Measurements from ENCODE around the gene MAS1. TPM values are rescaled to one million over a fixed set of nuclear protein-coding genes. Genes with fewer than 3 reads are reported as not detected.

MAS1 gene
- total and polyA plus RNA-seq, 2 of the 13 experiments (the other 11 are each of a cell fraction or from before 2014, with no cell fraction given), result not detected

DNA sequence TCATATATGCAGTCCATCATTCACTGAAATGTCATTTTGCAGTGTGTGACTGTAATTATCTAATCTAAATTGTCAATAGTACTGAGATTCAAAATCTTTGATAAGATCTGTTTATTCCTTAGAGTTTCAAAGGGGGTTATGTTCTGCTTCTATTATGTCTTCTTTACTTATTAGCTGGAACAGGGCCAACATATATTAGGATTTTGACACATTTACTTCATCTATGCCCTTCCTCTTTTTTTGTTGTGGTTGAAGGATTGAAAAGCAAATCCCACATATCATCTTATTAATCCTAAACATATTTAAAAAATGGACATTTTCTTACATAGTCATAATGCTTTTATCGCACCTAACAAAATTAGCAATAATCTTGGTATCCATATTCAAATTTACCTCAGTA lies 30.3 kb upstream of the MAS1 start (continued):
- TF ChIP-seq, protein P1, sequence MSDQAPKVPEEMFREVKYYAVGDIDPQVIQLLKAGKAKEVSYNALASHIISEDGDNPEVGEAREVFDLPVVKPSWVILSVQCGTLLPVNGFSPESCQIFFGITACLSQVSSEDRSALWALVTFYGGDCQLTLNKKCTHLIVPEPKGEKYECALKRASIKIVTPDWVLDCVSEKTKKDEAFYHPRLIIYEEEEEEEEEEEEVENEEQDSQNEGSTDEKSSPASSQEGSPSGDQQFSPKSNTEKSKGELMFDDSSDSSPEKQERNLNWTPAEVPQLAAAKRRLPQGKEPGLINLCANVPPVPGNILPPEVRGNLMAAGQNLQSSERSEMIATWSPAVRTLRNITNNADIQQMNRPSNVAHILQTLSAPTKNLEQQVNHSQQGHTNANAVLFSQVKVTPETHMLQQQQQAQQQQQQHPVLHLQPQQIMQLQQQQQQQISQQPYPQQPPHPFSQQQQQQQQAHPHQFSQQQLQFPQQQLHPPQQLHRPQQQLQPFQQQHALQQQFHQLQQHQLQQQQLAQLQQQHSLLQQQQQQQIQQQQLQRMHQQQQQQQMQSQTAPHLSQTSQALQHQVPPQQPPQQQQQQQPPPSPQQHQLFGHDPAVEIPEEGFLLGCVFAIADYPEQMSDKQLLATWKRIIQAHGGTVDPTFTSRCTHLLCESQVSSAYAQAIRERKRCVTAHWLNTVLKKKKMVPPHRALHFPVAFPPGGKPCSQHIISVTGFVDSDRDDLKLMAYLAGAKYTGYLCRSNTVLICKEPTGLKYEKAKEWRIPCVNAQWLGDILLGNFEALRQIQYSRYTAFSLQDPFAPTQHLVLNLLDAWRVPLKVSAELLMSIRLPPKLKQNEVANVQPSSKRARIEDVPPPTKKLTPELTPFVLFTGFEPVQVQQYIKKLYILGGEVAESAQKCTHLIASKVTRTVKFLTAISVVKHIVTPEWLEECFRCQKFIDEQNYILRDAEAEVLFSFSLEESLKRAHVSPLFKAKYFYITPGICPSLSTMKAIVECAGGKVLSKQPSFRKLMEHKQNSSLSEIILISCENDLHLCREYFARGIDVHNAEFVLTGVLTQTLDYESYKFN (CRISPR knock-in tag; conservative IDR thresholded peaks at IDR 0.05), result no peak
- TF ChIP-seq ZNF253 (CRISPR knock-in tag; IDR thresholded peaks at IDR 0.05; ENCODE audit: borderline replicate concordance) (no peak), ZNF282 (IDR thresholded peaks at IDR 0.05; ENCODE audit: partially characterized antibody) (no peak), NCOA5 (CRISPR knock-in tag; IDR thresholded peaks at IDR 0.05) (no peak)

DNA sequence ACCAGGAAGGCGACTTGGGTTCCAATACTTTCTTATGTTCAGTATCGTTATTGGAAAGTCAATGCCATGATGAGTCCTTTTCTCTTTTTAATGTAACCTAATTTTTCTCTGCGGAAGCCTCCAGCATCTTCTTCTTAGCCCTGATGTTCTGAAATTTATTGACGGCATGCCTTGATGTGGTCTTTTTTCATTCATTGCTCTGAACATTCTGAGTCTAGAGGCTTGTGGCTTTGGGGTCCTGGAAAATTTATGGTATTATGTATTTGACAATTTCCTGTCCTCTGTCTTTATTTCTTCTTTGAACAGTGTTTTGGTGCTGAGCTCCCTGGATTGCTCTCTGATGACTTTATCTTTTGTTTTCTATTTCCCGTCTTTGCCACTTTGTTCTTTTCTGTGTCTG lies 28.7 kb upstream of the MAS1 start:
- H3K79me2 ChIP-seq (ENCODE audit: insufficient read depth, low read length), result no peaks in the 10 kb centered on the region
- H3K9ac ChIP-seq (ENCODE audit: insufficient read depth, low read depth, low read length), result no peak overlapping the region
- no peak overlapping the region for H3K4me3 ChIP-seq (replicated peaks in 1 of 3; ENCODE audit: insufficient read depth in 1 of 3, low read depth in 2 of 3, low read length in 3 of 3)
- H3K36me3 ChIP-seq (replicated peaks in 1 of 2; ENCODE audit: control insufficient read depth in 1 of 2, insufficient read depth in 2 of 2, low read length in 2 of 2), result no peaks in the 10 kb centered on the region
- 0 out of 2 replicates have a peak, but pooled peaks cover 9% of the 10 kb centered on the region for H3K4me1 ChIP-seq (ENCODE audit: insufficient read depth, low read length)
- no peaks in the 10 kb centered on the region for H4K20me1 ChIP-seq (ENCODE audit: insufficient read depth, low read length)
- FAIRE-seq, result no peak
- H3K27me3 ChIP-seq (ENCODE audit: control insufficient read depth in 1 of 2, insufficient read depth in 2 of 2, low read length in 2 of 2), result peaks cover 10% of the 10 kb centered on the region in 2 experiments; a peak in 3 of 5 replicates
- intact Hi-C loops (cut with micrococcal nuclease; ENCODE audit: unreplicated experiment), result loop anchor here (5.0 kb wide), 1 partner anchor 180 kb away; no protein-coding TSS in a partner anchor
- no peak overlapping the region for H3K27ac ChIP-seq (ENCODE audit: extremely low read length, insufficient read depth, low read length)
- no peak for DNase-seq (ENCODE audit: low spot score)
- no TSS peak for BruUV-seq (replicated peaks)
- H3K4me2 ChIP-seq (ENCODE audit: low read depth, low read length), result no peak overlapping the region
- WGBS (ENCODE audit: low lambda C conversion rate), result 7% methylated on average over 5 of the region's 5 CpGs
- ChIA-PET CTCF (ENCODE audit: low intra/inter-chr PET ratio, low total read pairs) (interaction anchor here (2.1 kb wide), 1 partner anchor 80 kb away, joined by 18 read pairs; no protein-coding TSS in a partner anchor), POLR2A (no interaction called here)
- in situ Hi-C loops (cut with HindIII; ENCODE audit: extremely low pct_ligation_motif_present, low pct_unique_long_range_greater_than_20kb), result no loop called here
- no peak overlapping the region for H2AFZ ChIP-seq (ENCODE audit: low read length)
- no peak for TF ChIP-seq ZNF761 (CRISPR knock-in tag; conservative IDR thresholded peaks at IDR 0.05)
- TF ChIP-seq ZNF577 (CRISPR knock-in tag; IDR thresholded peaks at IDR 0.05; ENCODE audit: borderline replicate concordance, low read depth), result no peak
- TF ChIP-seq SRF (IDR thresholded peaks at IDR 0.05; ENCODE audit: low read depth, low read length), result no peak
- no peak for TF ChIP-seq HOXA5 (CRISPR knock-in tag; IDR thresholded peaks at IDR 0.05)
- no peak for TF ChIP-seq DMAP1 (CRISPR knock-in tag; IDR thresholded peaks at IDR 0.05)
- TF ChIP-seq ZNF770 (CRISPR knock-in tag; IDR thresholded peaks at IDR 0.05), result no peak
- no peak for TF ChIP-seq NKX3-1 (CRISPR knock-in tag; IDR thresholded peaks at IDR 0.05)
- no peak for TF ChIP-seq GLMP (CRISPR knock-in tag; IDR thresholded peaks at IDR 0.05; ENCODE audit: borderline replicate concordance)
- TF ChIP-seq ZNF207 (IDR thresholded peaks at IDR 0.05; ENCODE audit: borderline replicate concordance), result no peak
- TF ChIP-seq GTF2F1 (IDR thresholded peaks at IDR 0.05; ENCODE audit: low read length), result no peak
- TF ChIP-seq ZNF710 (CRISPR knock-in tag; IDR thresholded peaks at IDR 0.05; ENCODE audit: borderline replicate concordance), result no peak
- TF ChIP-seq ZNF570 (CRISPR knock-in tag; IDR thresholded peaks at IDR 0.05; ENCODE audit: borderline replicate concordance), result no peak
- no peak for ATAC-seq
- no peaks in the 10 kb centered on the region for H3K9me3 ChIP-seq (ENCODE audit: low read length)

Measured in HepG2 (cell line).